K562 (cell line): ENCODE data around the gene FERMT1.

Experiments used
- NCOA6 ChIP-seq: fragments of 450-650 bp; IDR thresholded peaks from 2 replicates; pipeline ENCODE4 v1.6.1; 2017; ENCODE audit warnings: mild to moderate bottlenecking
- NFE2L1 ChIP-seq: fragments of 450-650 bp; IDR thresholded peaks from 2 replicates; pipeline ENCODE4 v1.6.1; 2016; ENCODE audit warnings: missing genetic modification characterization, low read depth, mild to moderate bottlenecking, missing compliant biosample characterization, moderate library complexity, borderline replicate concordance
- ZBTB1 ChIP-seq: sonication (generic); formaldehyde crosslinking; IDR thresholded peaks from 2 replicates; pipeline ENCODE4 v1.8.1; 2023; ENCODE audit warnings: missing genetic modification reagents, low read depth, mild to moderate bottlenecking, borderline replicate concordance
- ZNF282 ChIP-seq: sonication (generic); formaldehyde crosslinking; IDR thresholded peaks from 2 replicates; pipeline ENCODE4 v1.8.1; 2023; ENCODE audit warnings: missing genetic modification reagents
- ZNF431 ChIP-seq: sonication (generic); formaldehyde crosslinking; IDR thresholded peaks from 2 replicates; pipeline ENCODE4 v1.8.0; 2022; ENCODE audit warnings: mild to moderate bottlenecking, missing genetic modification reagents

- TF ChIP-seq ZNF431 (CRISPR knock-in tag) (no peak), ZBTB1 (no peak), NCOA6 (no peak), NFE2L1 (tag) (no peak), ZNF282 (CRISPR knock-in tag) (no peak)
Measured at GRCh38 chr20:6057691-6058090, 65.1 kb downstream of the FERMT1 start.
